B cell (primary cell): Measurements from ENCODE around the gene WDR46.

Experiments used
- EZH2 ChIP-seq: IDR thresholded peaks from 2 replicates; pipeline ENCODE4 v1.6.1; 2012; ENCODE audit warnings: borderline replicate concordance, low read depth, mild to moderate bottlenecking, moderate library complexity, low read length; ENCODE audit not compliant: insufficient read depth, poor library complexity, severe bottlenecking
- TF ChIP-seq, protein P1 (sequence below): fragments of 200-600 bp; IDR thresholded peaks from one replicate; pipeline ENCODE4 v1.8.0; 2022; ENCODE audit warnings: antibody characterized with exemption, mild to moderate bottlenecking

DNA sequence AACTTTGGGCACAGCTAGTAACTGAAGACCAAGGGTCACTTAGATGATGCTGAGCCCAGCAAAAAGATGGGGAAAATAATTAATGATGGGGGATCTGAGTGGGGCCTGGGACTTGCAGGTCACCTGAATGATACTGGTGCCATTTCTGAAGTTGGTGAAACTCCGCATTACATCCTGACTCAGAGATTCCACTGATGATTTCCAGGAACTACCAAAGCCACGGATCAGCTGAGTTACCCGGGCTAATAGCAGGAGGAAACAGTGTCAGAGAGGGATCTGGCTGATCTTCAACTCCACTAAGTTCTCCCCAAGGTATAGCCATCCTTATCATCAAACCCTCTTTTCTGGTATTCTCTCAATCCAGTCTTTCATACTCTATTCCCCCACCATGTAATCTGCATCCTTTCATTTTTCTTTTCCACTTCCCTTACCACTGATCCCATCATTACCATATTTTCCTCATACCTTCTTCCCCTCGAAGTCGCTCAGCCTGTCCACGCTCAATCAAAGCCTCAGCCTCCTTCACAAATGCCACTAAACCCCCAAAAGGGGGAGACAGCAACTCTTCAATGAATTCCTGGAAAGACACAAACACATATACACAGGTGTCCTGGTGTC lies 37.5 kb downstream of the WDR46 start:
- TF ChIP-seq, protein P1, sequence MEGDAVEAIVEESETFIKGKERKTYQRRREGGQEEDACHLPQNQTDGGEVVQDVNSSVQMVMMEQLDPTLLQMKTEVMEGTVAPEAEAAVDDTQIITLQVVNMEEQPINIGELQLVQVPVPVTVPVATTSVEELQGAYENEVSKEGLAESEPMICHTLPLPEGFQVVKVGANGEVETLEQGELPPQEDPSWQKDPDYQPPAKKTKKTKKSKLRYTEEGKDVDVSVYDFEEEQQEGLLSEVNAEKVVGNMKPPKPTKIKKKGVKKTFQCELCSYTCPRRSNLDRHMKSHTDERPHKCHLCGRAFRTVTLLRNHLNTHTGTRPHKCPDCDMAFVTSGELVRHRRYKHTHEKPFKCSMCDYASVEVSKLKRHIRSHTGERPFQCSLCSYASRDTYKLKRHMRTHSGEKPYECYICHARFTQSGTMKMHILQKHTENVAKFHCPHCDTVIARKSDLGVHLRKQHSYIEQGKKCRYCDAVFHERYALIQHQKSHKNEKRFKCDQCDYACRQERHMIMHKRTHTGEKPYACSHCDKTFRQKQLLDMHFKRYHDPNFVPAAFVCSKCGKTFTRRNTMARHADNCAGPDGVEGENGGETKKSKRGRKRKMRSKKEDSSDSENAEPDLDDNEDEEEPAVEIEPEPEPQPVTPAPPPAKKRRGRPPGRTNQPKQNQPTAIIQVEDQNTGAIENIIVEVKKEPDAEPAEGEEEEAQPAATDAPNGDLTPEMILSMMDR = no peak
- TF ChIP-seq EZH2 = no peak
